Fibroblast of mammary gland (primary cell): Measurements from ENCODE around the gene ZNF212.
"Not testable (repeated sequence)": the region's sequence is repeated elsewhere in the genome, so short reads cannot be mapped to it uniquely, and the experiment has no call there.

ENCODE experiments used
- DNase-seq: peaks from one replicate; pipeline ENCODE4 v3.0.0-alpha.2; 2010; ENCODE audit warnings: low read depth
- H3K4me3 ChIP-seq: 2 replicates; pipeline ENCODE4 v1.5.1; 2011; ENCODE audit warnings: low read depth, mild to moderate bottlenecking, low read length, moderate library complexity; ENCODE audit not compliant: control insufficient read depth
- CTCF ChIP-seq: conservative IDR thresholded peaks from 2 replicates; pipeline ENCODE4 v1.5.1; 2011; ENCODE audit warnings: low read depth, low read length, inconsistent platforms; ENCODE audit not compliant: control insufficient read depth, insufficient read depth

ZNF212 gene

GRCh38 chr7:149240637-149241036 lies 1.2 kb downstream of the ZNF212 start:
- no peak for DNase-seq
- no peak for TF ChIP-seq CTCF
- H3K4me3 ChIP-seq: peak overlapping the region; percentile 94

DNA sequence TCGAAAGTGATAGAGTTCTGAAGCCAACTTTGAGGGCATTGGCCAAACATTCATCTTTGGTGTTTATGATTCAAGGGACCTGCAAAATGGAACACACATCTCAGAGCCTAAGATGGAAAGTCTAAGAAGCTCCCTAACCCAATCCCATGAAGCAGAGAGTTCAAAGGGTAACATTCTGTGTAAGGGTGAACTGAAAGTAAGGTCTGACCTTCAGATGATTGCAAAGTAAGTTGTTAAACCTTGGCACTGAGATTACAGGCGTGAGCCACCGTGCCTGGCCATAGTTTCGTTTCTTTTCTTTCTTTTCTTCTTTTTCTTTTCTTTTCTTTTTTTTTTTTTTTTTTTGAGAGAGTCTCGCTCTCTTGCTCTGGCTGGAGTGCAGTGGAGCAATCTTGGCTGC lies 2.2 kb downstream of the ZNF212 start:
- no peak for DNase-seq
- no peak for TF ChIP-seq CTCF
- H3K4me3 ChIP-seq: no peak overlapping the region

DNA sequence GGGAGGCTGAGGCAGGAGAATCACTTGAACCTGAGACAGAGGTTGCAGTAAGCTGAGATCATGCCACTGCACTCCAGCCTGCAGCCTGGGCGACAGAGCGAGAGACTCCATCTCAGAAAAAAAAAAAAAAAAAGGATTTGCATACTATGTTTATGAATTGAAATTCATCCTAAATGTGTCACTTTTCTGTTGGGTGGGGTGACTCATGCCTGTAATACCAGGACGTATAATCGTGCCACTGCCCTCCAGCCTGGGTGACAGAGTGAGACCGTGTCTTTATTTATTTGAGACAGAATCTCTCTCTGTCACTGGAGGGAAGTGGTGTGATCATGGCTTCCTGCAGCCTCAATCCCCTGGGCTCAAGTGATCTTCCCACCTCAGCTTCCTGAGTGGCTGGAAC lies 5.8 kb downstream of the ZNF212 start:
- TF ChIP-seq CTCF: no peak
- DNase-seq: peak; percentile 11

DNA sequence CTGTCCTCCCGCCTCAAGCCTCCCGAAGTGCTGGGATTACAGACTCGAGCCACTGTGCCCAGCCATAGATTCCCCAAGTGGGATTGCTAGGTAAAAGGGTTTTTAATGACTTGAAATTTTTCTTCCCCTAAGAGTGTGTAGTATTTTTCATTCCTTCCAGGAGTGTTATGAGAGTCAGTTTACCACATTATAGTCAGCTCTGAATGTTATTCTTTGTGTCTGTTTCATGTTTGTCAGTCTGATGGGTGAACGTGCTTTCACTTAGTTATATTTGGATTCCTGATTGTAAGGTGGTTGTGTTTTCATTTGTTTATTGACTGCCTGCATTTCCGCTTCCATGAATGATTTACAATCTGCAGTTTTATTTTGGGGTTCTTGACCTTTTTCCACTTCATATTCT lies 6.3 kb downstream of the ZNF212 start:
- H3K4me3 ChIP-seq: no peak overlapping the region
- TF ChIP-seq CTCF: no peak
- no peak for DNase-seq

More for the DNA sequence above, 5.8 kb downstream of the ZNF212 start:
- H3K4me3 ChIP-seq: no peak overlapping the region

DNA sequence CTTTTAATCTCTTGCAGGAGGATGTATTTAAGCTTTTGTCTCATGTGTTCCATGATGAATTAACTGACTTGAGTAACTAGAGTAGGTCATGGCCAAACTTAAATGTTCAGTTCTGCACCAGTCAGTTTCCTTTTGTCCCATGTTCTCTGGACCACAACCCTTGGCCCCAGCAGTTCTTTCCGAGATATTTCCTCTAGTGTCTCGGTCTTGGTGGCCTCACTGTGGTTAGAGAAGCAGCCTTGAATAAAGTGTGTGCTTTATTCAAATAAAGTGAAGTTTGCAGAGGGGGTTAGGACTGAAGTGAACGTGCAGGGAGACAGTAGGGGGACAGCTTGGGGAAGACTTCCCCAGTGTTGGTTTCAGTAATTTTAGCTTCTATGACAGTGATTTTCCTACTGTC lies 9.3 kb downstream of the ZNF212 start:
- DNase-seq: no peak
- H3K4me3 ChIP-seq: no peak overlapping the region
- TF ChIP-seq CTCF: no peak

DNA sequence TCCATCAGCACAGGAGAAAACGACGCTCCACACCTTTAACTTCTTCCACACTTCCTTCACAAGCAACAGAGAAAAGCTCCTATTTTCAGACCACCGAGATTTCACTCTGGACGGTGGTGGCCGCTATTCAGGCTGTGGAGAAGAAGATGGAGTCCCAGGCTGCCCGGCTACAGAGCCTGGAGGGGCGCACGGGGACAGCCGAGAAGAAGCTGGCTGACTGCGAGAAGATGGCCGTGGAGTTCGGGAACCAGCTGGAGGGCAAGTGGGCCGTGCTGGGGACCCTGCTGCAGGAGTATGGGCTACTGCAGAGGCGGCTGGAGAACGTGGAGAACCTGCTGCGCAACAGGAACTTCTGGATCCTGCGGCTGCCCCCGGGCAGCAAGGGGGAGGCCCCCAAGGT lies 10.7 kb downstream of the ZNF212 start:
- not testable (repeated sequence) for DNase-seq, H3K4me3 ChIP-seq

GRCh38 chr7:149251518-149251917 lies 12.1 kb downstream of the ZNF212 start:
- H3K4me3 ChIP-seq, DNase-seq: not testable (repeated sequence)

DNA sequence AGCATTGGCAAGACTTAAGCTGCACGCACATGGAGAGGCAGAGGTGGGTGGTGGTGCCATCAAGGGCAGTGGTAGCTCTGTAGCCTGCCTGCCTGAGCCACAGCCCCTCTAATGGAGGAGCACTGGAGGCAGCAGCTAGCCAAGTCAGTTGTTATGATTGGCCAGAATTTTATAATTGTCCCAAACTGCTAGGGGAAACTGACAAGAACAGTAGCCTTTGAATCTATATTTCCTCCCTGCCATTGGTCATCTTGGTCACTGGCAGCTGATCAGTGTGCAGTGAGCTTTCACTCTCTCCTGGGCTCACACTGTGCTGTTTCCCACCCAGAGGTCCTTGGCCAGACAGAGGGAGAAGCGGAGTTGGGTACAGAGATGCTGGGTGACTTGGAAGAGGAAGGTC lies 12.9 kb downstream of the ZNF212 start:
- no peak for DNase-seq
- no peak for TF ChIP-seq CTCF
- H3K4me3 ChIP-seq: no peak overlapping the region
